NCI-H526 (cell line): ENCODE measurements around the gene PSKH1.
"Not testable (repeated sequence)": the region's sequence is repeated elsewhere in the genome, so short reads cannot be mapped to it uniquely, and the experiment has no call there.

ENCODE experiments used
- DNase-seq, 2 experiments: peaks; one replicate each; lab custom pipeline; 2025; lab: John Stamatoyannopoulos, UW

Gene PSKH1

DNA sequence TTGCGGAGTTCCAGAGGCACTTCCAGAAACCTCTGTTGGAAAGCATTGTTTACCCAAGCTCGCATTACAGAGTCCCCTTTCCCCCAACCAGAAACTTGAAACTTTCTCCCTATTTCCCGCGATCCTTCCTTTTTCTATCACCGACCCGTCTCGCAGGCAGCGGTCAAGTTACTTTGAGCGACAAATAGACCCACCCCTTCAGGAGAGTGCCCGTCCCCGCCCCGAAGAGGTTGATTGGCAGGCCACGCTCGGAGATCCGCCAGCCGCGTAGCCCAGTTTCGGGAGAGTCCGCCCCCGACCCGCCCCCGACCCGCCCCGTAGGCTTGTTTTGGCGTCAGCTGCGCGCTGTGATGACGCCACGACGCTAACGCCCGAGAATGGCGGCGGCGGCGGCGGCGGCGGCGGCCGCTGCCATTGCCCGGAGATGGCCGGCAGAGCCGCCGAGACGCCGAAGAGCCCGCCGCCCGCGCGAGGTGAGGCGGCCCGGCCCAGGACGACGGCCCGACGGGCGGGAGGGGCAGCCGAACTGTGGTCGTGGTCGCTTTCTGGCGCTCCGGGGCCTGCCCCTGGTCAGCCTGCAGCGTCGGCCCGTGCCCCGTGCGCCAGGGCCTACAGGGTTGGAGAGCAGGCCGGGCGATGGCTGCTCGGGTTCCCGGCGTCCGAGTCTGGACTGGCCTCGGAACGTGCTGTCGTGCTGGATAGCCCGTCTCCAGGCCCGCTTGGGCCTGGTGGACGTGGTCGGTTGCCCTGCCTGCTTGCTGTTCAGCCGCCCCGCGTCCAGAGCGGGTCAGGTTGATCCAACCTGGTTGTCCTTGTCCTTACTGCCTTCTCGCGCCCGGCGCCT lies at the start of gene PSKH1:
Gene PSKH1, plus strand, starts transcription at position 356 of the 844 bp plus-strand sequence. CDS start 15,496 bp downstream, outside the sequence.
- peak; percentile 74 to 95 for DNase-seq

DNA sequence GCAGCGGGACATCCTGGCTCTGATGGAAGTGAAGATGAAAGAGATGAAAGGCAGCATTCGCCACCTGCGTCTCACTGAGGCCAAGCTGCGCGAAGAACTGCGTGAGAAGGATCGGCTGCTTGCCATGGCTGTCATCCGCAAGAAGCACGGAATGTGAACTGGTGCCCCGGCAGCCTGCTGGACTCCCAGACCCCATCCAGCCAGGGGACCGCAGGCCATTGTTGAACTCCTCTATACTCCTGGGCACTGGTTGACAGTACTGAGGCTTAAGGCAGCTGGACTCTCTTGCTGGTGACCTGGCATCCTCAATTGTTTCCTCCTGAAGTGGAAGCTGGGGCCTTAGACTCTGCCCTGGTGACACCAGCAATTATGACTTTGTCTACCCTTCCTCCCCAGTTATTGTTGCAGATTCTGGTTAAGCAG lies 49.7 kb upstream of the PSKH1 start:
- no peak for DNase-seq

DNA sequence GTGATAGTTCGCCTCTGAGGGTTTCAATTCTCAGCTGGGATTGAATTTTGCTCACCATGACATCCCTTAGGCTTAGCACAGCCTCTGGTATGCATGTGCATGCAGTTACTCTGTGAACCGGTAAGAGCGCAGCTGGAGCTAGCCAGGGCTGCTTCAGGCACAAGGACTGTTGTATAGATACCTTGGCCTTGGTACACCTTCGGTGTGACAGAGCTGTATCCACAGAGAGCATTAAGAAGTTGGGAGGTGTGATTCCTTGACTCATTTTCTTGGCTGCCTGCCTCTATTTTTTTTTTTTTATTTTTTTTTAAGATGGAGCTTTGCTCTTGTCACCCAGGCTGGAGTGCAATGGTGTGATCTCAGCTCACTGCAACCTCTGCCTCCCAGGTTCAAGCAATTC lies 48.6 kb upstream of the PSKH1 start:
- DNase-seq = peak in 1 of 2 experiments; percentile 6

DNA sequence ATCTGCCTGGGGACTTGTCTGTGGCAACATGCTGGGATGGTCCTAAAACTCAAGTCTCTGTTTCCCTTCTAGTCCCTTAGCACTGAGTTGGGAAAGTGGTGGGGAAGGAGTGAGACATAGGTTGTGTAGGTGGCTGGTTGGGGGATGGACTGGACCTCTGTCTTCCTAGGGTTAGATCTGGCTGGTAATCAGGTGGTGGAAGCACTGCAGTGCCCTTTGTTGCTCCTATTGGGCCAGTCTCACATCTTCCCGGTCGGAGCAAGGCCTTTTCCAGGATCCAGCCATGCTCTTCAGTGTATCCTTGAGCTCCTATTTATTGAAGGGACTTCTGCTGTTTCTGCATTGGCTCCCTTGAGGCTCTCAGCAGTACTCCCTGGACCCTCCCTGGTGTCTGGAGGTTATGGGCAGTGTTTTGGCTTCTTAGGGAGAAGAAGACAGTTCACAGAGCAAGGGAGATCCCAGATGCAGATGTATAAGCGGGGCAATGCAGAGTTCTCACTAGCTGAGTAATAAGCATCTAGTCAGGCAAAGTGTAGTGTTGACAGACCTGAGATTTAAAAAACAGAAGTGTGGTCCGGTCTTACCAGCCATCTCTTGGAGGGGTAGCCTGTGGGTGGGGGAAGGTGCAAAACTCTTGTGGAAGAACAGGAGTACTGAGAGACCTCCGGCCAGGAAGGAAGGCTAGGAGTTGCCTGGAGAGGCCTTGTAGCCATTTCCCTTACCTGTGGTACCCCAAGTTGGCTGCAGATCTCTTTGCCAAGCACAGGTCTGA lies 47.6 kb upstream of the PSKH1 start:
- no peak for DNase-seq

DNA sequence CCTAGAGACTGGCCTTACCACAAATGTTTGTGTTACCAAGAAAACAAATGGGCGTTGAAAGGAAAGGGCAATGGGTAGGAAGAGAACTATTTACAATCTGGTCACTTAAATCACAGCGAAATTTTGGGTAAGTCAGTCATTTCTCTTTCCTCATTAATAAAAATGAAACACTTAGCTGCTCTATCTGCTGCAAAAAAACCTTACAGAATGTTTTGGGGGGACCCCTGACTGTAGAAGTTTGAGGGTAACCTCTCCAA lies 47.1 kb upstream of the PSKH1 start:
- no peak for DNase-seq

DNA sequence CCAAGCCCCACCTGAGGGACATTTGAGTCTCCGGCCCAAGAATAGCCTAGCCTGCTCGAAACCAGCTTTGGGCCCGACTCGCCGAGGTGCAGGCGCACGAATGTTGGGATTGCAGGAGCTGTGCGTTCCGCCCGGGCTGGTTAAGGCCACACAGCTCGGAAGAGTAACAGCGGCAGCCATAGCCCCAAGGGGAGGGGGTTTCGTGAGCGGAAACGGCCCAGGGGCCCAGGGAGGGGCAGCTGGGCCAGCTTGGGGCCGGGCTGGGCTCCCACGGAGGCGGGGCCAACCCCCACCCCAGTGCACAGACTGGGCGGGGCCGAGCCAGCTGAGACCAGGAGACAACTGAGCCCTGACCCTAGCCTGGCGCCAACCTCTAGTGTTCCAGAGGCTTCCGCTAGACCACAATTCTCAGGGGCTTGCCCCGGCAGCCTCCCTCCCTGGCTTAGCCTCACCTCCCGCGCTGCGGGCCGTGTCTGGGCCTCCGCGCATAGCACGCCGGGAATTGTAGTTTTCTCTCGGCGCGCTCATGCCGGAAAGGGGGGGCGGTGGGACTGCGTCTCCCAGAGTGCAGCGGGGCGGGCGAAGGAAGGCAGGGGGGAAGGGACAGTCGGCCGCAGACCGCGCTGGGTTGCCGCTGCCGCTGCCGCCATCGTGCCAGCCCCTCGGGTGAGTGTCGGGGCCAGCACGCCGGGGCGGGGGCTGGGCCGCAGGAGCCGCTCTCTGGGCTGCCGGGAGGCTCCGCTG lies 46.6 kb upstream of the PSKH1 start, which contains the start of gene NUTF2:
Gene NUTF2, plus strand, starts transcription at position 614 of the 744 bp plus-strand sequence. CDS start 18,198 bp downstream, outside the sequence.
- DNase-seq = peak; percentile 90 to 95

DNA sequence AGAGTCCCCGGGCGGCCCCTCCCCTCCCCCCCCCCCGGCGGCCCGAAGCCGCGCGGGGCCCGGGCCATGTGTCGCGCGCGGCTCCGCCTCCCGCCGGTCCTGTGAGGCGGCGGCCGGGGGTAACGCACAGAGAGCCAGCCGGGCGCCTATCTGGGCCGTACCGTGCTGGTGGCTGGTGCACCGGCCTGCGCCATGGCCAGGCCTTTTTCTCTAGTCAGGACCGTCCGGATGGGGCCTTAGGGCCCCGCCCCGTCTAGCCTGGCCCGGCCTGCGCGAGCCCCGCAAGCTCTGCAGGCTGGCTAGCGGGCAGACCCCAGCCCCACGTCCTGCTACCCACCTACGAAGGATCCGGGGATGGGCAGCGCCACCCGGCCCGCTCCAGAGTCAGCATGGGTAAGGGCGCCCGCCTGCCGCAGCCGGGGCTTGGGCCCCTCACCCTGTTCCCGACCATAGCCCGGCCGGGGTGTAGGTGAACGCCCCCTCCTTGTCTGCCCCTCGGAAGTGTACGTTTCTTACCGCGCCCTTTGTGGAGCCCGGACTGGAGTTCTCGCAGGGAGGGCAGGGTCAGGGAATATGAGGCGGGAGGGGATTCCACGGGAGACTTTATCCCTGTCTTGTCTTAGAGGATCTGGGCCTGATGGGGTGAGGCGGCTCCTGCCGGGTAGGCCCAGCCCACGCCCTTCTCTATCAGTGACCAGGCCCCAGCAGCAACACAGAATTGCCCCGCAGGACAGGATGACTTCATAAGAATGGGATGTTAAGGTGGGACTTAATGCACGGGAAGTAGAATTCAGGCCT lies 45.8 kb upstream of the PSKH1 start, which contains the start of gene CENPT:
Gene CENPT, minus strand, starts transcription at position 630 of the 798 bp plus-strand sequence. CDS start 13,834 bp downstream, outside the sequence.
- peak in 1 of 2 experiments; percentile 72 for DNase-seq

DNA sequence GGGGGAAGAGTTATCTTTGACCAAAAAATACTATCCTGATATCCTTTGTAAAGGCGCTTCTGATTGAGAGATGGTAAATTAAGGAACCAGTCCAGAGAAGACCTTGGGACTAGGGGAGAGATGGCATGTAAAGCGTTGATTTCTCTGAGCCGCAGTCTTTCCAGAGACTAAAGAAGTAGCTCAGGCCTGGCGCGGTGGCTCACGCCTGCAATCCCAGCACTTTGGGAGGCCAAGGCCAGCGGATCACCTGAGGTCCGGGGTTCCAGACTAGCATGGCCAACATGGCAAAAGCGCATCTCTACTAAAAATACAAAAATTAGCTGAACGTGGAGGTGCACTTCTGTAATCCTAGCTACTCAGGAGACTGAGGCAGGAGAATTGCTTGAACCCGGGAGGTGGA lies 44.9 kb upstream of the PSKH1 start:
- no peak for DNase-seq

DNA sequence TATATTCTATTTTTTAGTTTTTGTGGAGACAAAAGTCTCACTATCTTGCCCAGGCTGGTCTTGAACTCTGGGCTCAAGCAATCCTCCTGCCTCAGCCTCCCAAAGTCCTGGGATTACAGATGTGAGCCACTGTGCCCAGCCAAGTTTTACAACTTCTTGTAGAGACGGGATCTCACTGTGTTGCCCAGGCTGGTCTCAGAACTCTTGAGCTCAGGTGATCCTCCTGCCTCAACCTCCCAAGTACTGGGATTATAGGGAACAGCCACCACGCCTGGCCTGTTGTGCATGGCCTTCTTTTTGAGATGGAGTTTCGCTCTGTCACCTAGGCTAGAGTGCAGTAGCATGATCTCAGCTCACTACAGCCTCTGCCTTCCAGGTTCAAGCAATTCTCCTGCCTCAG lies 39.4 kb upstream of the PSKH1 start:
- DNase-seq = no peak

DNA sequence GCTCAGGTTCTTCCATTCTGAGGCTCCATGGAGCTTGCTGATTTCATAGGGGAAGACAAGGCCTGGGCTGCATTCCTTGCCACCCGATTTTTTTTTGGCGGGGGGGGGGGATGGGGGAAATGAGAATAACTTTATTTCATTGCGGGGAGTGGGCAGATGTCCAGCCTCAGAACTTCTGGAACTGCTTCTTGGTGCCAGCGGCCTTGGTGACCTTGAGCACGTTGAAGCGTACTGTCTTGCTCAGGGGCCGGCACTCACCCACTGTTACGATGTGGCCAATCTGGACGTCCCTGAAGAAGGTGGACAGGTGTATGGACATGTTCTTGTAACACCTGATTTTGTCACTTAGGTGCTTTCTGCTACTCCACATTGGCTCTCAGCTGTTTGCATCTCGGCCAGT lies 37.3 kb upstream of the PSKH1 start:
- DNase-seq = no peak

DNA sequence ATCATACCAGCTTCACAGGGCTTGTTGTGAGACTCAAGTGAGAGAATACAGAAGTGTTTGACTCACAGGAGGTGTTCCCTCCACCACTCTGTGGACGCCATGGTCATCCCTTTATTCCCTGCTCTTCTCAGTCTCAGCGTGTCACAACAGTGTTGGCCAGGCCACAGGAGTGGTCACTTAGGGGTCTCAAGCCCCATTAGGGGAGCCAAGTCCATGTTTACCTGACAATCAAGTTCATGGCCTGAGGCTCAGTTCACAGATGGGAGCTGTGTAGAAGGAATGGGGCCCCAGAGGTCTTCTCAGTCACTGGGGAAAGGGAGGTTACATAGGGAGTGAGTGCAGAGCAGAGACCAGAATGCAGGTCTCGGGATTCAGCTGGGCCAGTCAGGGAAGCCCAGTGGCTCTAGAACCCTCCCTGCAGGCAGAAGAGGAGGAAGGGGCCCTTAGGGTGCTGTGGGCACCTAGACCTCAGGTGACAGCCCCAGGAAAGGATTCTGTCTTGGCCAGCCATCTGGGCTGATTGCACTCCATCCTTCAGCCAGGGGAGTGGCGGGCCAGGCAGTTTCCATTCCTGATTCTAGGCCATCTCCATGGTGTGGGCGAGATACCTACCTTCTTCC lies 36.0 kb upstream of the PSKH1 start:
- DNase-seq = no peak

DNA sequence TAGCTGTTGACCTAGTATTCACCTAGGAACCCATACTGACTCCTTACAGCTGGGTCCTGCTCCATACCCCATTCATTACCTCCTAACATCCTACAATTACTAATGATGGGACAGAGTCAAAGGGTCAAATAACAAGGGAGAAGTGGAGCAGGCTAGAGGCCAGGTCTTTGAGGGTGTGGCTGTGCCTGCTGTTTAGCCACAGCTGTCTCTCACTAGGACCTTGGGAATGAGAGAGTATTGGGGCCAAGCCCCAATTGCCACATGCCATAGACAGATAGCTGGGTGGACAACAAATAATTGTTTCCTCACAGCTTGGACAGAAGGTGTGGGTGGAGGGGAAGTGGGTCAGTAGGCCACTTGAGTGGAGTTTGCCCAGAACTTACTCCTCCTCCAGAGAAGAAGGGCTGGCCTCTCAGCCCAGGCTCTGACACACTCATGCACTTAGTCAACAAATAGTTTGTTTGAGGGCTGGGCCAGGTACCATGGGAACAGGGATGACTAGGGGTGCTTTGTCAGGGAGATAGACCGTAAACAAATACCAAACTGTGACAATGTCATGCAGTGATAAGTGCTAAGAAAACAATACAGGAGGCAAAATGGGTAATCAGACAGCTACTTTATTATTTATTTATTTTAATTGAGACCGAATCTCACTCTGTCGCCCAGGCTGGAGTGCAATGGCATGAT lies 35.4 kb upstream of the PSKH1 start:
- DNase-seq = peak in 1 of 2 experiments; percentile 1

DNA sequence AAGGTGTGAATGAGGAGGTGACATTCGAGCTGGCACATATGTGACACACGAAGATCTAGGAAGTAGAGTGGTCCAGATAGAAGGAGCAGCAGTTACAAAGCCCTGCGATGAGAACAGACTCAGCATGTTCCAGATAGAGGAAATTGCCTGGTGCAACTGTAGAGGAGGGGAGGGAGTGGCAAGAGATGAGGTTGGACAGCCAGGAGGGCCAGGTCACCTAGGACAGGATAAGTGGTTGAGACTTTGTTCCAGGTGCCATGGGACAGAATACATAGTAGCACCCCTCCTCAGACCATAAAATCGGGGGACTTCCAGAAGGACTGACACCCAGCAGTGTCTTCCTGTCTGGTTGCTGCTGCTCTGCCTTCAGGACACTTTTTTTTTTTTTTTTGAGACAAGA lies 34.6 kb upstream of the PSKH1 start:
- DNase-seq = no peak

DNA sequence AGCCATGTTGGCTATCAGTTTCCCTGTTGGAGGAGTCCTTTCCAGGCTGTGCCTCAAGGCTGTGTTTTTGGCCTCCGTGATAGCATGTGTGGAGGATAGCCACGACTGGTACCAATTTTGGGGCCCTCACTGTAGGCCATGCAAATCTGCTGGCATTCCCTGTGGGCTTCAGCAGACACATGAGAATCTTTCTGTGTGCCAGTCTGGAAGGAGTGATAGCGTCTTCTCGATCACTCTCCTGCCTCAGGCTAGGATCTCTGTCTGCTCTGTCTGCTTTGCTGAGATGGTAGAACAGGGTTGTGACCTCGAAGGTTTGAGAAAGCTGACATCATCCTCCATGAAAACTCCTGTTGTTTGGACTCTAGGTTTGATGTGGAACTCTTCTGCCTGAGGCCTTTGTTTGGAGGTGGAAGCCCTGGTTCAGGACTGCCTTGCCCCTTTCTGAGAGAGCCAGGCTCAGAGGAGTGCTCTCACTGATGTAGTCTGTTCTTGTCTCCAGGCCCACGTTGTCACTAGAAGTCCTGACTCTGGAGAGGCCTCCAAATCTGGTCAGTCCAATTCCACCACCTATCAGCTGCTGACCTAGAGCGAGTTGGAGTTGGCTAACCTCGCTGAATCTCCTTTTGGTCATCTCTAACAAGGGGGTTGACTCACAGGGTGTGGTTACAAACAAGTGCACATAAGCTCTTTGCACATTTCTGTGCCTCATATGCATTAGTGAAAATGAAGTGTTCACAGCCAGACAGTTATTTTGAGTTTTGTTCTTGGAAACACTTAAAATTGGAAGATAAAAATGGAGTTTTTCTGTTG lies 32.3 kb upstream of the PSKH1 start:
- DNase-seq = no peak

DNA sequence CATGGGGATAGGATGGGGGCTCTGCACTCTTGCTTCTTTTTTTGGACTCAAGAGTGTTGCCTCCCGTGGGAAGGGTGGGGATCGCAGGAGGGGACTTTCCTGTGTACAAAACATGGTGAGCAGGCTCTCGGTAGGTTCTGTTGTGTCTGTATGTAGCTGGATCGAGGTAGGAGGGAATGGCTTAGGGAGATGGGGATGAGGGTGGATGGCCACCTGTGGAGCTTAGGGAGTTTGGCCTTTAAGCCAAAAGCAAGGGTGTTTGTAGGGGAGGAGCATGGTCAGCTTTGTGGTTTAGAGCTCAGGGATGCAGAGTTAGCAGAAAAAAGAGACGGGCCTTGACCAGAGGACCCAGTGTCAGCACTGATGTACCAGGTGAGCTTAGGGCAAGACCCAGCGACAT lies 31.2 kb upstream of the PSKH1 start:
- DNase-seq = no peak

DNA sequence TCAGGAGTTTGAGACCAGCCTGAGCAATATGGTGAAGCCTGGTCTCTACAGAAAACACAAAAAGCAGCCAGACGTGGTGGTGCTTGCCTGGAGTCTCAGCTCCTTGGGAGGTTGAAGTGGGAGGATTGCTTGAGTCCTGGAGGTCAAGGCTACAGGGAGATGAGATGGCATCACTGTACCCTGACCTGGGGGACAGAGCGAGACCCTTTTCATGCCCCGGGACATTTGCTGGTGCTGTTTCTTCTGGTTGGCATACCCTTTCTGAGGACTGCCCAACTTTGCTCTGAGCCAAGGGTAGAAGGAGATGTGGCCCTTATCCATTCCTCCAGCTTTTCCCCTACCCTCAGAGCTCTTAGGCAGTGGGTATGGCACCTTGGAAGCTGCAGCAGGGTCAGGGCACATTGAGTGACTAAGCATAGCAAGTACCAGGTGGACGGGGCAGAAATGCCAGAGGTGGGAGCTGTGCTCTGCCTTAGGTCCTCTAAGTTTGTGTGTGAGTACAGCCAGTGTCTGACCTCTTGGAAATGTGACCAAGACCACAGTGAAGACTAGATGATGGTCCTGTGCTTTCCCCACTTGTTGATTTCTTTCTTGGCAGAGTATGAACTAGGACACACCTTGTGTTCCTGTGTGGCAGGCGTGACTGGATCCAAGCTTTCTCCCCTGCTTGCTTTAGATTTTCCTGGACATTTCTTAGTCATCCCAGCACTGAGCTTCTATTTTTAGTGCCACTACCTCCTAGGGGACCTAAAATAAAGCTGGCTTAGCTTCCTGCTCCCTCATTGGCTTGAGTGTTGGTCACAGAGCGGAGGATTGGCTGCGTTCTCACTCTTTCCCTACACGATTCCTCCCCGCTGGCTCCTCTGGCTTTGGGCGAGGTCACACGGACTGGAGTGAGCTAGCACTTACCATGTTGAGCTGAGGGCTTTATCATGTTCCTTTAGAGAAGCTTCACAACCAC lies 30.2 kb upstream of the PSKH1 start:
- DNase-seq = no peak

DNA sequence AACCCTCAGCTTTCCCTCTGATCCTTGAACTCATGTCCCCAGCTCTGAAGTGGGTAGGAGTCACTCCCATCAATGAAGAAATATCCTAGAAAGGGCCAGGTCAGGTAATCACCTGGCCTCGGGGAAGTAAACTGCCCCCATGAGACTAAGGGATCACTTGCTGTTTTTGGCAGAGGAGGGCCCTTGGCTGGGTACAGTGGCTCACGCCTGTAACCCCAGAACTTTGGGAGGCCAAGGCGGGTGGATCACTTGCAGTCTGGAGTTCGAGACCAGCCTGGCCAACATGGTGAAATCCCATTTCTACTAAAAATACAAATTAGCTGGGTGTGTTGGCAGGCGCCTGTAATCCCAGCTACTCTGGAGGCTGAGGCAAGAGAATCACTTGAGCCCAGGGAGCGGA lies 29.0 kb upstream of the PSKH1 start:
- DNase-seq = not testable (repeated sequence)

DNA sequence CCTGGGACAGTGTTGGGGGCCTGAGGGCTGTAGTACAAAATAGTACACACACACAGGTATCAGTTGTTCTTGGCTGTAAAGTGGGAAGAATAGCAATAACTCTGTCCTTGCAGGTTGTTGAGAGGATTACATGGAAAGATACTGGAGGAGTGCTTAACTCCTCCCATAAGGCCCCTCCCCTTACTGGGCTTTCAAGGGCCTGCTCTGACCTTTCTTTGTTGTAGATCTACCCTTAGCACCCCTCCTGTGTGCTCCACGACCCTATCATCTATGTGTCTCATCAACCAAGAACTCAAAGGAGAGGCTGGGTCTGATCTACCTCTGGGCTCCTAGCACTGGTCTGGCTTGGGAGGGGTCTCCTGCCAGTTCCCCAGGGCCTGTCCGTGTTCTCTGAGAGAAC lies 28.5 kb upstream of the PSKH1 start:
- no peak for DNase-seq
